Ectodermal cell (in vitro differentiated cells): ENCODE measurements around the gene FHIT.

Experiments
- H3K27ac ChIP-seq: 2 replicates; pipeline ENCODE4 v1.7.0; 2013; ENCODE audit warnings: mild to moderate bottlenecking, low read depth, low read length; ENCODE audit not compliant: insufficient read depth, poor library complexity, severe bottlenecking
- H3K27me3 ChIP-seq: 2 replicates; pipeline ENCODE4 v1.7.0; 2013; ENCODE audit warnings: mild to moderate bottlenecking, low read length; ENCODE audit not compliant: insufficient read depth, control insufficient read depth, poor library complexity, severe bottlenecking
- H3K36me3 ChIP-seq: one replicate; pipeline ENCODE4 v1.7.0; 2013; ENCODE audit warnings: low read length; ENCODE audit not compliant: control insufficient read depth, insufficient read depth
- H3K4me1 ChIP-seq: one replicate; pipeline ENCODE4 v1.7.0; 2013; ENCODE audit warnings: low read length; ENCODE audit not compliant: control insufficient read depth, insufficient read depth
- H3K4me3 ChIP-seq: 2 replicates; pipeline ENCODE4 v1.7.0; 2013; ENCODE audit warnings: low read depth, low read length, control low read depth; ENCODE audit not compliant: insufficient read depth
- H3K9me3 ChIP-seq: 2 replicates; pipeline ENCODE4 v1.7.0; 2013; ENCODE audit warnings: mild to moderate bottlenecking, low read length, moderate library complexity; ENCODE audit not compliant: control insufficient read depth
- WGBS, 2 experiments: methylation state at CpG; one replicate each; pipeline ENCODE4 v1.1.7; 2013; ENCODE audit warnings: missing lambda C conversion rate in 2 of 2; 5-methylcytosine and 5-hydroxymethylcytosine counted together

The FHIT gene

GRCh38 chr3:60355825-60356224, 895.4 kb downstream of the FHIT start:
- WGBS, 2 experiments = 66 to 67% methylated on average over 2 of the region's 2 CpGs

GRCh38 chr3:60351481-60351880, 899.8 kb downstream of the FHIT start:
- Histone ChIP-seq H3K4me3 (no peak overlapping the region), H3K9me3 (no peaks in the 10 kb centered on the region), H3K4me1 (no peaks in the 10 kb centered on the region), H3K36me3 (no peaks in the 10 kb centered on the region), H3K27ac (no peak overlapping the region), H3K27me3 (no peaks in the 10 kb centered on the region)
- 94 to 97% methylated on average over 1 of the region's 1 CpG for whole genome bisulfite sequencing, 2 experiments

More at GRCh38 chr3:60355825-60356224, 895.4 kb downstream of the FHIT start:
- no peak overlapping the region for H3K27ac ChIP-seq
- H3K4me3 ChIP-seq = no peak overlapping the region
- no peaks in the 10 kb centered on the region for H3K27me3 ChIP-seq
- no peaks in the 10 kb centered on the region for H3K4me1 ChIP-seq
- no peaks in the 10 kb centered on the region for H3K9me3 ChIP-seq
- H3K36me3 ChIP-seq = no peaks in the 10 kb centered on the region

GRCh38 chr3:60344340-60344739, 906.9 kb downstream of the FHIT start:
- Histone ChIP-seq H3K36me3 (no peaks in the 10 kb centered on the region), H3K4me1 (no peaks in the 10 kb centered on the region), H3K4me3 (no peak overlapping the region), H3K27me3 (no peaks in the 10 kb centered on the region), H3K27ac (no peak overlapping the region), H3K9me3 (no peaks in the 10 kb centered on the region)
- WGBS, 2 experiments = 95 to 97% methylated on average over 3 of the region's 3 CpGs

- WGBS, 2 experiments = 98 to 100% methylated on average over 2 of the region's 2 CpGs
These were observed 907.4 kb downstream of the FHIT start for GRCh38 chr3:60343831-60344230.

GRCh38 chr3:60339304-60339703, 911.9 kb downstream of the FHIT start:
- Histone ChIP-seq H3K27ac (no peak overlapping the region), H3K4me3 (no peak overlapping the region), H3K36me3 (no peaks in the 10 kb centered on the region), H3K27me3 (no peaks in the 10 kb centered on the region), H3K4me1 (no peaks in the 10 kb centered on the region), H3K9me3 (no peaks in the 10 kb centered on the region)
- 91 to 92% methylated on average over 6 of the region's 6 CpGs for WGBS, 2 experiments

More at GRCh38 chr3:60343831-60344230, 907.4 kb downstream of the FHIT start:
- no peak overlapping the region for H3K27ac ChIP-seq
- no peaks in the 10 kb centered on the region for H3K27me3 ChIP-seq
- no peak overlapping the region for H3K4me3 ChIP-seq
- H3K4me1 ChIP-seq = no peaks in the 10 kb centered on the region
- H3K9me3 ChIP-seq = no peaks in the 10 kb centered on the region
- no peaks in the 10 kb centered on the region for H3K36me3 ChIP-seq

- H3K9me3 ChIP-seq = no peaks in the 10 kb centered on the region
- WGBS, 2 experiments = 88 to 93% methylated on average over 2 of the region's 2 CpGs
- H3K4me3 ChIP-seq = no peak overlapping the region
These were observed 913.8 kb downstream of the FHIT start for GRCh38 chr3:60337421-60337820.

GRCh38 chr3:60336061-60336460, 915.2 kb downstream of the FHIT start:
- Histone ChIP-seq H3K9me3 (no peaks in the 10 kb centered on the region), H3K4me1 (no peaks in the 10 kb centered on the region), H3K27ac (no peak overlapping the region), H3K4me3 (no peak overlapping the region), H3K36me3 (no peaks in the 10 kb centered on the region), H3K27me3 (no peaks in the 10 kb centered on the region)
- 72% methylated on average over 2 of the region's 2 CpGs for WGBS, 2 experiments

More at GRCh38 chr3:60337421-60337820, 913.8 kb downstream of the FHIT start:
- no peak overlapping the region for H3K27ac ChIP-seq
- H3K4me1 ChIP-seq = no peaks in the 10 kb centered on the region
- no peaks in the 10 kb centered on the region for H3K27me3 ChIP-seq
- H3K36me3 ChIP-seq = no peaks in the 10 kb centered on the region

- Histone ChIP-seq H3K36me3 (no peaks in the 10 kb centered on the region), H3K4me3 (no peak overlapping the region), H3K9me3 (no peaks in the 10 kb centered on the region), H3K27me3 (no peaks in the 10 kb centered on the region), H3K27ac (no peak overlapping the region), H3K4me1 (no peaks in the 10 kb centered on the region)
- WGBS, 2 experiments = 88 to 94% methylated on average over 1 of the region's 1 CpG
These were observed 917.5 kb downstream of the FHIT start for GRCh38 chr3:60333710-60334109.

GRCh38 chr3:60330107-60330506, 921.1 kb downstream of the FHIT start:
- Histone ChIP-seq H3K4me3 (no peak overlapping the region), H3K27ac (no peak overlapping the region), H3K36me3 (no peaks in the 10 kb centered on the region), H3K27me3 (no peaks in the 10 kb centered on the region), H3K4me1 (no peaks in the 10 kb centered on the region), H3K9me3 (no peaks in the 10 kb centered on the region)
- WGBS, 2 experiments = 81 to 82% methylated on average over 6 of the region's 6 CpGs

GRCh38 chr3:60325610-60326170, 925.6 kb downstream of the FHIT start:
- H3K27ac ChIP-seq = no peak overlapping the region
- no peaks in the 10 kb centered on the region for H3K9me3 ChIP-seq
- H3K27me3 ChIP-seq = no peaks in the 10 kb centered on the region
- H3K4me3 ChIP-seq = no peak overlapping the region
- 88 to 89% methylated on average over 5 of the region's 5 CpGs for WGBS, 2 experiments
- H3K4me1 ChIP-seq = no peaks in the 10 kb centered on the region
- no peaks in the 10 kb centered on the region for H3K36me3 ChIP-seq

- no peak overlapping the region for H3K4me3 ChIP-seq
- H3K27me3 ChIP-seq = no peaks in the 10 kb centered on the region
- H3K4me1 ChIP-seq = no peaks in the 10 kb centered on the region
- no peak overlapping the region for H3K27ac ChIP-seq
- no peaks in the 10 kb centered on the region for H3K36me3 ChIP-seq
- no peaks in the 10 kb centered on the region for H3K9me3 ChIP-seq
- 74 to 92% methylated on average over 3 of the region's 3 CpGs for WGBS, 2 experiments
These were observed 927.6 kb downstream of the FHIT start for GRCh38 chr3:60323651-60324050.
